Activated T-cell treated with anti-CD3 and anti-CD28 coated beads, Interleukin-2, amount 50 U/mL, for 72 hours (primary cell): ENCODE results near the gene HMX2. TPM values are rescaled to one million over a fixed set of nuclear protein-coding genes. Genes with fewer than 3 reads are reported as not detected.

ENCODE experiments used
- total RNA-seq, 2 donors: library from RNA; stranded (reverse); gene quantifications; one replicate each; pipeline ENCODE4 v1.2.3, GENCODE V29; 2022

The HMX2 gene
- total RNA-seq, 2 donors from 2014 or later, result 0.58 to 1.1 TPM

Other genes with a start within 250 kb of the HMX2 start
- not detected for gene FAM24A, start 237.5 kb upstream of the HMX2 start, total RNA-seq
- 10 to 100 TPM; 11.6 to 11.8 TPM for gene C10orf88, start 193.9 kb upstream of the HMX2 start, total RNA-seq
- gene PSTK, start 167.7 kb upstream of the HMX2 start, total RNA-seq, result 1 to 10 TPM; 6.5 to 7.1 TPM
- 10 to 100 TPM; 13.2 to 15.2 TPM for gene IKZF5, start 139.3 kb upstream of the HMX2 start, total RNA-seq
- 10 to 100 TPM; 24.4 to 29.8 TPM for gene ACADSB, start 139.1 kb upstream of the HMX2 start, total RNA-seq
- 1 to 10 TPM; 1.2 to 2.0 TPM for gene HMX3, start 12.2 kb upstream of the HMX2 start, total RNA-seq
- 100 to 1,000 TPM; 255 TPM for gene BUB3, start 6.3 kb downstream of the HMX2 start, total RNA-seq